Esophagus squamous epithelium (tissue), 4 donors: ENCODE results near the gene MATK.

Source experiments
- POLR2A ChIP-seq, 4 donors: fragments of 450-650 bp; IDR thresholded peaks; one replicate each; pipeline ENCODE4 v1.6.1; 2017; ENCODE audit warnings: antibody characterized with exemption in 4 of 4, mild to moderate bottlenecking in 4 of 4, moderate library complexity in 3 of 4
- TF ChIP-seq, protein P1 (sequence below), 6 experiments: fragments of 450-650 bp in 4 of 6; fragments of 200-600 bp in 2 of 6; sonication (generic) in 2 of 6; IDR thresholded peaks; one replicate each; pipeline ENCODE4 v1.5.1; 2016 to 2019; ENCODE audit warnings: antibody characterized with exemption in 6 of 6, mild to moderate bottlenecking in 4 of 6, moderate library complexity in 4 of 6

DNA sequence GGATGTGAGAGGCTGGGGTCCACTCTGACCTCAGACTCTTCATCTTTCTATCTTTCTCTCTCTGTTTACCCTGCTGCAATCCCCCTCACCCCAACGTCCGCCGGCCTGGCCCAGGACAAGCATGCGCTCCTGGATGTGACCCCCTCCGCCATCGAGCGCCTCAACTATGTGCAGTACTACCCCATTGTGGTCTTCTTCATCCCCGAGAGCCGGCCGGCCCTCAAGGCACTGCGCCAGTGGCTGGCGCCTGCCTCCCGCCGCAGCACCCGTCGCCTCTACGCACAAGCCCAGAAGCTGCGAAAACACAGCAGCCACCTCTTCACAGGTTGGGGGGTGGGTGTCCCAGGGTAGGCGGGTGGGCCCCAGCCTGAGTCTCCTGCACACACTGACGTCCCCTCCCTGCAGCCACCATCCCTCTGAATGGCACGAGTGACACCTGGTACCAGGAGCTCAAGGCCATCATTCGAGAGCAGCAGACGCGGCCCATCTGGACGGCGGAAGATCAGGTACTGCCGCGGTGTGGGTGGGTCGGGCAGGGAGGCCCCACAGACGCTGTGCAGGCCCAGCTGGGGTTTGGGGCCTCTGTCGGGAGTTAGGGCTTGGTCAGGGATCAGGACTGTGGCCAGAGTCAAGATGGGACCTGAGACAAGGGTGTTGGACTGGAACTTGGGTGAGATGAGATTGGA is 39.7 kb downstream of the MATK start:
- TF ChIP-seq, protein P1, sequence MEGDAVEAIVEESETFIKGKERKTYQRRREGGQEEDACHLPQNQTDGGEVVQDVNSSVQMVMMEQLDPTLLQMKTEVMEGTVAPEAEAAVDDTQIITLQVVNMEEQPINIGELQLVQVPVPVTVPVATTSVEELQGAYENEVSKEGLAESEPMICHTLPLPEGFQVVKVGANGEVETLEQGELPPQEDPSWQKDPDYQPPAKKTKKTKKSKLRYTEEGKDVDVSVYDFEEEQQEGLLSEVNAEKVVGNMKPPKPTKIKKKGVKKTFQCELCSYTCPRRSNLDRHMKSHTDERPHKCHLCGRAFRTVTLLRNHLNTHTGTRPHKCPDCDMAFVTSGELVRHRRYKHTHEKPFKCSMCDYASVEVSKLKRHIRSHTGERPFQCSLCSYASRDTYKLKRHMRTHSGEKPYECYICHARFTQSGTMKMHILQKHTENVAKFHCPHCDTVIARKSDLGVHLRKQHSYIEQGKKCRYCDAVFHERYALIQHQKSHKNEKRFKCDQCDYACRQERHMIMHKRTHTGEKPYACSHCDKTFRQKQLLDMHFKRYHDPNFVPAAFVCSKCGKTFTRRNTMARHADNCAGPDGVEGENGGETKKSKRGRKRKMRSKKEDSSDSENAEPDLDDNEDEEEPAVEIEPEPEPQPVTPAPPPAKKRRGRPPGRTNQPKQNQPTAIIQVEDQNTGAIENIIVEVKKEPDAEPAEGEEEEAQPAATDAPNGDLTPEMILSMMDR (IDR thresholded peaks at IDR 0.05), result no peak
- no peak for TF ChIP-seq POLR2A (IDR thresholded peaks at IDR 0.05)
